ENCODE measurements around the gene RNF166. TPM values are rescaled to one million over a fixed set of nuclear protein-coding genes. Genes with fewer than 3 reads are reported as not detected.

The RNF166 gene
- total RNA-seq, 1 donor: 14.5 TPM

DNA sequence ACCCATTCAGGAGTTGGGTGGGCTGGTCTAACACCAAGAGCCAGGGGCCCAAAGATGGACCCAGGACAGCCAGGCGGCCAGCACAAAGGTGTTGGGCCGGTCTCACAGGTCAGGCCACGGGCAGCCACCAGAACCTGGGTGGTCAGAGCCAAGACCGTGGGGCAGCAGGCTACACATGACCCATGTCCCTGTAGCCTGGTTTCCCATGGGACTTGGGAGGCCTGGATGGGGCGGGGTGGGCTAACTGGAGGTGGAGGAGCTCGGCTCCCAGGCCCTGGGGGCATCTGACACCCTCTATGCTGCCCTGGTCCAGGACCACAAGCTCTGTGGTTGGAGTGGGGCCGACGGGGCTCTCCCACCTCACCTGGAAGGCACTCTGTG, 17.3 kb upstream of the RNF166 start:
- H3K4me1 ChIP-seq (ENCODE audit: insufficient read depth, low read length): no peaks in the 10 kb centered on the region
- H3K79me2 ChIP-seq (ENCODE audit: insufficient read depth, low read length): peaks cover 16% of the 10 kb centered on the region
- no peak overlapping the region for H3K4me3 ChIP-seq (ENCODE audit: insufficient read depth, low read length)
- TF ChIP-seq, protein P1, sequence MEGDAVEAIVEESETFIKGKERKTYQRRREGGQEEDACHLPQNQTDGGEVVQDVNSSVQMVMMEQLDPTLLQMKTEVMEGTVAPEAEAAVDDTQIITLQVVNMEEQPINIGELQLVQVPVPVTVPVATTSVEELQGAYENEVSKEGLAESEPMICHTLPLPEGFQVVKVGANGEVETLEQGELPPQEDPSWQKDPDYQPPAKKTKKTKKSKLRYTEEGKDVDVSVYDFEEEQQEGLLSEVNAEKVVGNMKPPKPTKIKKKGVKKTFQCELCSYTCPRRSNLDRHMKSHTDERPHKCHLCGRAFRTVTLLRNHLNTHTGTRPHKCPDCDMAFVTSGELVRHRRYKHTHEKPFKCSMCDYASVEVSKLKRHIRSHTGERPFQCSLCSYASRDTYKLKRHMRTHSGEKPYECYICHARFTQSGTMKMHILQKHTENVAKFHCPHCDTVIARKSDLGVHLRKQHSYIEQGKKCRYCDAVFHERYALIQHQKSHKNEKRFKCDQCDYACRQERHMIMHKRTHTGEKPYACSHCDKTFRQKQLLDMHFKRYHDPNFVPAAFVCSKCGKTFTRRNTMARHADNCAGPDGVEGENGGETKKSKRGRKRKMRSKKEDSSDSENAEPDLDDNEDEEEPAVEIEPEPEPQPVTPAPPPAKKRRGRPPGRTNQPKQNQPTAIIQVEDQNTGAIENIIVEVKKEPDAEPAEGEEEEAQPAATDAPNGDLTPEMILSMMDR (IDR thresholded peaks at IDR 0.05; ENCODE audit: extremely low read depth, low read depth, low read length): no peak
- H3K36me3 ChIP-seq (ENCODE audit: insufficient read depth, low read length): peaks cover 81% of the 10 kb centered on the region
- DNase-seq (ENCODE audit: insufficient read length, low spot score, missing footprints): no peak
- H3K9me3 ChIP-seq (ENCODE audit: low read depth, low read length): no peaks in the 10 kb centered on the region
- no peaks in the 10 kb centered on the region for H3K27me3 ChIP-seq (ENCODE audit: insufficient read depth, low read length)
- no peak overlapping the region for H3K27ac ChIP-seq (ENCODE audit: low read depth, low read length)
- no peak overlapping the region for H3K4me2 ChIP-seq (ENCODE audit: insufficient read depth, low read length)
- H2AFZ ChIP-seq (ENCODE audit: low read length): no peak overlapping the region
- H4K20me1 ChIP-seq (ENCODE audit: insufficient read depth, low read length): peaks cover 8% of the 10 kb centered on the region

DNA sequence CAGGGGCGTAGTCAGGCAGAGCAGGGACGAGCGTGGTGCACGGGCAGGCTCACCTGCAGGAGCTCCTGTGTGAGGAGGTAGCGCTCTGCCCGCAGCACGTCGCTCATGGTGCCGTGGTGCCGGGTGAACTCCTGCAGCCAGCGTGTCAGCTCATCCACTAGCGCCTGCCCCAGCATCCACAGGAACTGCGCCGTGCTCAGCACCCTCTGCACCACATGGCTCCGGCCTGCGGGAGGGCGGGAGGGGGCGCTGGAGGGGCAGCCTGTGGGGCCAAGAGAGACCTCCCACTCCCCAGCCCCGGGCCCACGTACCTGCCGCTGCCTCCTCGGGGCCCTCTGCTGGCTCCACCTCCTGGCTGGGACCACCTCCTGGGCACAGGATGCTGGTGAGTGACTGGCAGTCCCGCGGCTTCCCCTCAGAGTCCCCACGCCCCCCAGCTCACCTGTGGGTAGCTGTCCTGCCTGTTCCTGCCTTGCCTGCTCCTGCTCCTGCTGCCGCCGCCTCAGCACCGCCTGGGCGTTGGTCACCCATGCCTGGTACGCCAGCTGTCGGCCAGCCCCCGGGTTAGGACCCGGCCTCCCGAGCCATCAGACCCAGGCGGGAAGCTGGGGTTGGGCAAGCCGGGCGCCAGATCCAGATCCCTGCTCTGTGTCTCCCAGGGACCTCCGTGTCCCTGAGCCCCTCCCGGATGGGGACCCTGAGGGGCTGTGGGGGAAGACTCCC, 16.7 kb upstream of the RNF166 start:
- Histone ChIP-seq H3K4me3 (ENCODE audit: insufficient read depth, low read length) (no peak overlapping the region), H2AFZ (ENCODE audit: low read length) (no peak overlapping the region), H3K4me2 (ENCODE audit: insufficient read depth, low read length) (no peak overlapping the region), H3K27ac (ENCODE audit: low read depth, low read length) (no peak overlapping the region), H3K36me3 (ENCODE audit: insufficient read depth, low read length) (peaks cover 85% of the 10 kb centered on the region), H3K4me1 (ENCODE audit: insufficient read depth, low read length) (no peaks in the 10 kb centered on the region), H3K9me3 (ENCODE audit: low read depth, low read length) (no peaks in the 10 kb centered on the region), H3K27me3 (ENCODE audit: insufficient read depth, low read length) (no peaks in the 10 kb centered on the region), H3K79me2 (ENCODE audit: insufficient read depth, low read length) (peaks cover 14% of the 10 kb centered on the region), H4K20me1 (ENCODE audit: insufficient read depth, low read length) (peaks cover 8% of the 10 kb centered on the region)
- no peak for DNase-seq (ENCODE audit: insufficient read length, low spot score, missing footprints)
- TF ChIP-seq, protein P1 (IDR thresholded peaks at IDR 0.05; ENCODE audit: extremely low read depth, low read depth, low read length): no peak

DNA sequence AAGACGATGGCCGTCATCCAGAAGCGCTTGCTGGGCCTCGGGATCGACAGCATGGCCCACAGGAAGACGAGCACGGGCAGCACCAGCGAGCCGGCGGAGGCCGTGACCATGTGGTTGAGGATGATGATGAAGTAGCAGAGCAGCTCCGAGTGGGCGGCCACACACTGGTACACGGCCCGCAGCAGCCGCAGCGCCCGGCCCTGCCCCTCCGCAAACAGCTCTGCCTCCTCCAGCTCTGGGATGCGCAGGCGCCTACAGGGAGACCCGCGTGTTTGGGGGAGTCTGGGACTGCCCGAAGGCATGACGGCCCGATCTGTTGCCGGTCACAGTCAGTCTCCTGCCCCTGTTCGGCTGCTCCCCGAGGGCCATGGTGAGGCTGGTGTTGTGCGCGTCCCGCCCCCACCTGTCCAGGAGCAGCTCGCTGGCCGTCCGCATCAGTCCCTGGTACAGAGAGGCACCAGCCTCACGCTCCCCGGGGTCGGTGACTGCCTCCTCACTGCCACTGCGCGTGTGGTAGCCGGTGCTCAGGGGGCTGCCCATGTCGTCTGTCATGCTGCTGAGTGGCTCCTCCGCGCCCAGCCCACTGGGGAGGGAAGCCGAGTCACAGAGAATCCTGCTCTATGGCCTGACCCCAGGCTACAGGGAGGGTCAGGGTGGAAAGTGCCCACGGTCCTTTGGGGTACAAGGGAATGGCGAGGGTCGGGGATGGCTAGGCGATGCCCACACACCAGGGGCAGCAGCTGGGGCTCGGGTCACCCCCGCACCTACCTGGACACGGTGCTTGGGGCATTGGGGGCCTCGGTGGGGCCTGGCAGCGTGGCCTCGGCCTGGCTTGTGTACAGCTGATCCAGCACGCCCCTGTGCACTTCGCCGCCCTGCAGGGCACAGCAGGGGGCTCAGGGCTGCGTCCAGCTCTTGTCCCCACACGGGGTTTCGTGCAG, 15.9 kb upstream of the RNF166 start:
- H2AFZ ChIP-seq (ENCODE audit: low read length): no peak overlapping the region
- peaks cover 88% of the 10 kb centered on the region for H3K36me3 ChIP-seq (ENCODE audit: insufficient read depth, low read length)
- DNase-seq (ENCODE audit: insufficient read length, low spot score, missing footprints): peak; percentile 86
- no peak overlapping the region for H3K4me3 ChIP-seq (ENCODE audit: insufficient read depth, low read length)
- peaks cover 10% of the 10 kb centered on the region for H3K79me2 ChIP-seq (ENCODE audit: insufficient read depth, low read length)
- TF ChIP-seq, protein P1 (IDR thresholded peaks at IDR 0.05; ENCODE audit: extremely low read depth, low read depth, low read length): no peak
- H3K27ac ChIP-seq (ENCODE audit: low read depth, low read length): no peak overlapping the region
- peaks cover 11% of the 10 kb centered on the region for H4K20me1 ChIP-seq (ENCODE audit: insufficient read depth, low read length)
- H3K9me3 ChIP-seq (ENCODE audit: low read depth, low read length): no peaks in the 10 kb centered on the region
- H3K4me1 ChIP-seq (ENCODE audit: insufficient read depth, low read length): no peaks in the 10 kb centered on the region
- H3K27me3 ChIP-seq (ENCODE audit: insufficient read depth, low read length): no peaks in the 10 kb centered on the region
- H3K4me2 ChIP-seq (ENCODE audit: insufficient read depth, low read length): no peak overlapping the region

DNA sequence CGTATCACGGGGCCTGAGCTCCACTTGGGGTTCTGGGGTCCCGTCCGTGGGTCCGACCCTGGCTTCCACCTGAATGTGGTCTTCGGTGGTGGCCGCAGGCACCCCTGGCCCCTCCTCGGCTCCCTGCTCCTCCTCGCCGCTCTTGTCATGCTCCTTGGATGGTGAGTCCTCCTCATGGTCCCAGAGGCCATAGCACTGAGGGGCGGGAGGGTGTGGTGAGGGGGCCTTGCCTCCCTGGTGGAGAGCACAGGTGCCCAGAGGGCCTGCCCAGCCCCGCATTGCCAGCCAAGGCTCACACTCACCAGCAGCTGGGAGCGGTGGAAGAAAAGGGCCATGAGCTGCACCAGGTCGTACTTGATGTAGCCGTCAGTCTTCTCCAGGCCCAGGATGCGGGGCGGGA, 15.0 kb upstream of the RNF166 start:
- DNase-seq (ENCODE audit: insufficient read length, low spot score, missing footprints): peak; percentile 86
- Histone ChIP-seq H3K27me3 (ENCODE audit: insufficient read depth, low read length) (no peaks in the 10 kb centered on the region), H4K20me1 (ENCODE audit: insufficient read depth, low read length) (peaks cover 11% of the 10 kb centered on the region), H3K4me3 (ENCODE audit: insufficient read depth, low read length) (no peak overlapping the region), H3K27ac (ENCODE audit: low read depth, low read length) (no peak overlapping the region), H3K36me3 (ENCODE audit: insufficient read depth, low read length) (peaks cover 91% of the 10 kb centered on the region), H3K4me1 (ENCODE audit: insufficient read depth, low read length) (no peaks in the 10 kb centered on the region), H2AFZ (ENCODE audit: low read length) (no peak overlapping the region), H3K4me2 (ENCODE audit: insufficient read depth, low read length) (no peak overlapping the region), H3K9me3 (ENCODE audit: low read depth, low read length) (no peaks in the 10 kb centered on the region), H3K79me2 (ENCODE audit: insufficient read depth, low read length) (peaks cover 6% of the 10 kb centered on the region)
- TF ChIP-seq, protein P1 (IDR thresholded peaks at IDR 0.05; ENCODE audit: extremely low read depth, low read depth, low read length): no peak
